ENCODE data around the gene DIPK1C. TPM values are rescaled to one million over a fixed set of nuclear protein-coding genes. Genes with fewer than 3 reads are reported as not detected.

Gene DIPK1C
- total and polyA plus RNA-seq, 2 donors (not counting 1 experiment from before 2014, with no cell fraction given): not detected

GRCh38 chr18:74486119-74486849 is 29.2 kb upstream of the DIPK1C start:
- H3K27me3 ChIP-seq (replicated peaks in 1 of 4; ENCODE audit: control extremely low read depth in 1 of 4, control insufficient read depth in 3 of 4, insufficient read depth in 4 of 4, low read length in 3 of 4): no peaks in the 10 kb centered on the region
- Mint-ChIP-seq H3K4me1 (peaks cover 10% of the 10 kb centered on the region), H3K27me3 (peaks cover 18% of the 10 kb centered on the region), H3K9me3 (ENCODE audit: insufficient read depth) (no peaks in the 10 kb centered on the region), H3K4me3 (no peak overlapping the region), H3K27ac (no peak overlapping the region)
- ChIA-PET POLR2A (interaction anchor here (0.6 kb wide), 1 partner anchor 102 kb away, joined by 3 read pairs; no protein-coding TSS in a partner anchor), CTCF (interaction anchor here (1.4 kb wide), 1 partner anchor 10 kb away, joined by 3 read pairs; the partner anchor contains the start of gene CNDP2)
- no peak overlapping the region for H3K4me2 ChIP-seq (replicated peaks; ENCODE audit: low read depth, low read length, poor library complexity, severe bottlenecking)
- DNase-seq: no peak
- H3K79me2 ChIP-seq (ENCODE audit: control insufficient read depth, insufficient read depth, low read length): no peaks in the 10 kb centered on the region
- H3K4me3 ChIP-seq (ENCODE audit: control extremely low read depth in 1 of 5, extremely low read depth in 1 of 5, insufficient read depth in 1 of 5, low read depth in 2 of 5, low read length in 4 of 5): no peak overlapping the region
- ATAC-seq (ENCODE audit: low read depth): no peak
- no peak overlapping the region for H3K9ac ChIP-seq (ENCODE audit: low read length)
- TF ChIP-seq EZH2 (IDR thresholded peaks at IDR 0.05; ENCODE audit: borderline replicate concordance, insufficient read depth, low read depth, low read length, poor library complexity, severe bottlenecking) (no peak), CTCF (IDR thresholded peaks at IDR 0.05) (no peak)
- no peaks in the 10 kb centered on the region for H3K36me3 ChIP-seq (replicated peaks in 1 of 2; ENCODE audit: control extremely low read depth in 1 of 2, control insufficient read depth in 1 of 2, extremely low read depth in 1 of 2, insufficient read depth in 2 of 2, low read length in 1 of 2)
- H3K27ac ChIP-seq (ENCODE audit: low read length in 2 of 2): no peak overlapping the region
- 93% methylated on average over 14 of the region's 15 CpGs for WGBS (ENCODE audit: insufficient coverage)
- H3K9me3 ChIP-seq (ENCODE audit: control extremely low read depth in 1 of 3, control insufficient read depth in 2 of 3, insufficient read depth in 1 of 3, low read length in 2 of 3): no peaks in the 10 kb centered on the region
- H4K20me1 ChIP-seq (ENCODE audit: control insufficient read depth, insufficient read depth, low read length, poor library complexity, severe bottlenecking): no peaks in the 10 kb centered on the region
- intact Hi-C loops (cut with micrococcal nuclease): no loop called here
- H2AFZ ChIP-seq (ENCODE audit: insufficient read depth, low read depth, low read length, poor library complexity, severe bottlenecking): no peak overlapping the region
- H3K4me1 ChIP-seq (ENCODE audit: control insufficient read depth in 2 of 2, insufficient read depth in 2 of 2, low read length in 2 of 2): peaks cover 10 to 14% of the 10 kb centered on the region in 2 donors

- H3K9me3 ChIP-seq (ENCODE audit: control extremely low read depth in 1 of 3, control insufficient read depth in 2 of 3, insufficient read depth in 1 of 3, low read length in 2 of 3): no peaks in the 10 kb centered on the region
Measured at GRCh38 chr18:74482697-74483096, 25.6 kb upstream of the DIPK1C start.

More at GRCh38 chr18:74482697-74483096, 25.6 kb upstream of the DIPK1C start:
- ChIA-PET POLR2A (no interaction called here), CTCF (interaction anchor here (0.9 kb wide), 1 partner anchor 69 kb away, joined by 3 read pairs; no protein-coding TSS in a partner anchor)
- intact Hi-C loops (cut with micrococcal nuclease): no loop called here
- ATAC-seq (ENCODE audit: low read depth): no peak
- Mint-ChIP-seq H3K9me3 (ENCODE audit: insufficient read depth) (no peaks in the 10 kb centered on the region), H3K4me1 (peaks cover 10% of the 10 kb centered on the region), H3K4me3 (no peak overlapping the region), H3K27ac (no peak overlapping the region), H3K27me3 (peaks cover 12% of the 10 kb centered on the region)
- Histone ChIP-seq H3K9ac (ENCODE audit: low read length) (no peak overlapping the region), H3K4me1 (ENCODE audit: control insufficient read depth in 2 of 2, insufficient read depth in 2 of 2, low read length in 2 of 2) (peaks cover 10 to 14% of the 10 kb centered on the region in 2 donors), H3K79me2 (ENCODE audit: control insufficient read depth, insufficient read depth, low read length) (no peaks in the 10 kb centered on the region), H3K36me3 (replicated peaks in 1 of 2; ENCODE audit: control extremely low read depth in 1 of 2, control insufficient read depth in 1 of 2, extremely low read depth in 1 of 2, insufficient read depth in 2 of 2, low read length in 1 of 2) (no peaks in the 10 kb centered on the region), H3K4me3 (ENCODE audit: control extremely low read depth in 1 of 5, extremely low read depth in 1 of 5, insufficient read depth in 1 of 5, low read depth in 2 of 5, low read length in 4 of 5) (no peak overlapping the region), H4K20me1 (ENCODE audit: control insufficient read depth, insufficient read depth, low read length, poor library complexity, severe bottlenecking) (no peaks in the 10 kb centered on the region), H2AFZ (ENCODE audit: insufficient read depth, low read depth, low read length, poor library complexity, severe bottlenecking) (no peak overlapping the region), H3K27ac (ENCODE audit: low read length in 2 of 2) (no peak overlapping the region), H3K4me2 (replicated peaks; ENCODE audit: low read depth, low read length, poor library complexity, severe bottlenecking) (no peak overlapping the region), H3K27me3 (replicated peaks in 1 of 4; ENCODE audit: control extremely low read depth in 1 of 4, control insufficient read depth in 3 of 4, insufficient read depth in 4 of 4, low read length in 3 of 4) (peaks cover 0 to 2% (median 0%) of the 10 kb centered on the region in 4 experiments)
- TF ChIP-seq CTCF (IDR thresholded peaks at IDR 0.05) (no peak), EZH2 (IDR thresholded peaks at IDR 0.05; ENCODE audit: borderline replicate concordance, insufficient read depth, low read depth, low read length, poor library complexity, severe bottlenecking) (no peak)
- 93% methylated on average over 9 of the region's 11 CpGs for WGBS (ENCODE audit: insufficient coverage)
- no peak for DNase-seq

Data from B cell (primary cell).